Smooth muscle cell (in vitro differentiated cells): ENCODE results near the gene HELZ2. TPM values are rescaled to one million over a fixed set of nuclear protein-coding genes. Genes with fewer than 3 reads are reported as not detected.

Experiments used
- DNase-seq: peaks from one replicate; lab custom pipeline; 2025; ENCODE audit not compliant: unreplicated experiment; lab: John Stamatoyannopoulos, UW
- H2AFZ ChIP-seq: fragments of 200-600 bp; sonication (generic); 2 replicates; pipeline ENCODE4 v1.6.0; 2016; ENCODE audit warnings: antibody characterized with exemption, low read depth, mild to moderate bottlenecking
- H3F3A ChIP-seq: fragments of 200-600 bp; sonication (generic); 2 replicates; pipeline ENCODE4 v1.6.0; 2017; ENCODE audit warnings: antibody characterized with exemption, low read depth
- H3K27ac ChIP-seq: fragments of 200-600 bp; sonication (generic); 2 replicates; pipeline ENCODE4 v1.5.1; 2016; ENCODE audit warnings: low read depth, mild to moderate bottlenecking
- H3K27me3 ChIP-seq: fragments of 200-600 bp; sonication (generic); 2 replicates; pipeline ENCODE4 v1.6.1; 2016; ENCODE audit warnings: low read depth, mild to moderate bottlenecking
- H3K36me3 ChIP-seq: fragments of 200-600 bp; sonication (generic); 2 replicates; pipeline ENCODE4 v1.5.1; 2016; ENCODE audit warnings: low read depth
- H3K4me1 ChIP-seq: fragments of 200-600 bp; sonication (generic); 2 replicates; pipeline ENCODE4 v1.5.1; 2016; ENCODE audit warnings: low read depth
- H3K4me2 ChIP-seq: fragments of 200-600 bp; sonication (generic); 2 replicates; pipeline ENCODE4 v1.6.0; 2016; ENCODE audit warnings: mild to moderate bottlenecking
- H3K4me3 ChIP-seq: fragments of 200-600 bp; sonication (generic); 2 replicates; pipeline ENCODE4 v1.5.1; 2016; ENCODE audit warnings: mild to moderate bottlenecking
- H3K79me2 ChIP-seq: fragments of 200-600 bp; sonication (generic); 2 replicates; pipeline ENCODE4 v1.6.0; 2016; ENCODE audit warnings: low read depth, mild to moderate bottlenecking
- H3K9ac ChIP-seq: fragments of 200-600 bp; sonication (generic); 2 replicates; pipeline ENCODE4 v1.6.0; 2016; ENCODE audit warnings: low read depth
- H3K9me3 ChIP-seq: fragments of 200-600 bp; sonication (generic); replicated peaks from 2 replicates; pipeline ENCODE4 v1.5.1; 2016; ENCODE audit warnings: low read depth
- H4K20me1 ChIP-seq: fragments of 200-600 bp; sonication (generic); 2 replicates; pipeline ENCODE4 v1.6.0; 2016; ENCODE audit warnings: low read depth
- WGBS: methylation state at CpG from one replicate; pipeline ENCODE4 v1.1.7; 2016; ENCODE audit warnings: low lambda C conversion rate; 5-methylcytosine and 5-hydroxymethylcytosine counted together
- polyA plus RNA-seq: library from polyadenylated mRNA; unstranded; fragments of >200 nt; fragmentation: Nextera tagmentation; extraction: Ambion mirVana; gene quantifications from 2 replicates; pipeline ENCODE4 v1.2.1, GENCODE V29; 2016
- total RNA-seq: library from RNA; depleted of rRNA; stranded (reverse); fragments of >200 nt; gene quantifications from 2 replicates; pipeline ENCODE4 v1.2.3, GENCODE V29; 2014
- TF ChIP-seq, protein P1 (sequence below): fragments of 200-600 bp; sonication (generic); IDR thresholded peaks from 2 replicates; pipeline ENCODE4 v1.5.1; 2017; ENCODE audit warnings: borderline replicate concordance, mild to moderate bottlenecking, antibody characterized with exemption; ENCODE audit not compliant: insufficient read depth, poor library complexity, severe bottlenecking

Gene HELZ2
- total and polyA plus RNA-seq, 2 experiments from 2014 or later: 3.0 to 13.8 TPM

DNA sequence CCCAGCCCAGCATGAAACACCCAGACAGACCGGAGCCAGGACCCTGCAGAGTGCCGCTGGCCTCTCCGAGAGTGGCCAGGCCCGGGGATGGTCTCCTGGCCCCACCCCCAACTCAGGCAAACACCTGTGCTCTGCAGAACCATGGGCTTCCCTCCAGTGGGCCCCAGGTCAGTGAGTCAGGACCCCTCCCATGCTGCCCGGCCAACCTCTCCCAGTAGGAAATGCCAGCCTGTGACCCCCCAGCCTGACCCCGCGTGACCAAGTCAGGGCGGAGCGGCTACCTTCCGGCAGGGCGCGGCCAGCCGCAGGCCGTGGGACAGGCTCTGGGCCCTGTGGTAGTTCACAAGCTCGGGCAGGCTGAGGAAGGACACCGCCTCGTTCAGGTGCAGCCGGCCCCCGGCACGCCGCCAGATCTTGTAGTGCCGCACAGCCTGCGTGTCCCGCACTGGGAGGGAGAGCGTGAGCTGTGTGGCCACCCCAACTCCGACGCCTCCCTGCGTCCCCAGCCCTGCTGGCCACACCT lies 40.1 kb downstream of the HELZ2 start:
- no peaks in the 10 kb centered on the region for H3K27me3 ChIP-seq
- no peak overlapping the region for H3K4me3 ChIP-seq
- no peak overlapping the region for H3K27ac ChIP-seq
- WGBS: 87% methylated on average over 28 of the region's 28 CpGs
- H3K4me2 ChIP-seq: no peak overlapping the region
- H3K79me2 ChIP-seq: no peaks in the 10 kb centered on the region
- H3K36me3 ChIP-seq: no peaks in the 10 kb centered on the region
- H3K4me1 ChIP-seq: peaks cover 3% of the 10 kb centered on the region
- no peak overlapping the region for H2AFZ ChIP-seq
- H3K9ac ChIP-seq: no peak overlapping the region
- DNase-seq: no peak
- TF ChIP-seq, protein P1, sequence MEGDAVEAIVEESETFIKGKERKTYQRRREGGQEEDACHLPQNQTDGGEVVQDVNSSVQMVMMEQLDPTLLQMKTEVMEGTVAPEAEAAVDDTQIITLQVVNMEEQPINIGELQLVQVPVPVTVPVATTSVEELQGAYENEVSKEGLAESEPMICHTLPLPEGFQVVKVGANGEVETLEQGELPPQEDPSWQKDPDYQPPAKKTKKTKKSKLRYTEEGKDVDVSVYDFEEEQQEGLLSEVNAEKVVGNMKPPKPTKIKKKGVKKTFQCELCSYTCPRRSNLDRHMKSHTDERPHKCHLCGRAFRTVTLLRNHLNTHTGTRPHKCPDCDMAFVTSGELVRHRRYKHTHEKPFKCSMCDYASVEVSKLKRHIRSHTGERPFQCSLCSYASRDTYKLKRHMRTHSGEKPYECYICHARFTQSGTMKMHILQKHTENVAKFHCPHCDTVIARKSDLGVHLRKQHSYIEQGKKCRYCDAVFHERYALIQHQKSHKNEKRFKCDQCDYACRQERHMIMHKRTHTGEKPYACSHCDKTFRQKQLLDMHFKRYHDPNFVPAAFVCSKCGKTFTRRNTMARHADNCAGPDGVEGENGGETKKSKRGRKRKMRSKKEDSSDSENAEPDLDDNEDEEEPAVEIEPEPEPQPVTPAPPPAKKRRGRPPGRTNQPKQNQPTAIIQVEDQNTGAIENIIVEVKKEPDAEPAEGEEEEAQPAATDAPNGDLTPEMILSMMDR: no peak
- no peaks in the 10 kb centered on the region for H3K9me3 ChIP-seq
- no peaks in the 10 kb centered on the region for H3F3A ChIP-seq
- no peaks in the 10 kb centered on the region for H4K20me1 ChIP-seq

DNA sequence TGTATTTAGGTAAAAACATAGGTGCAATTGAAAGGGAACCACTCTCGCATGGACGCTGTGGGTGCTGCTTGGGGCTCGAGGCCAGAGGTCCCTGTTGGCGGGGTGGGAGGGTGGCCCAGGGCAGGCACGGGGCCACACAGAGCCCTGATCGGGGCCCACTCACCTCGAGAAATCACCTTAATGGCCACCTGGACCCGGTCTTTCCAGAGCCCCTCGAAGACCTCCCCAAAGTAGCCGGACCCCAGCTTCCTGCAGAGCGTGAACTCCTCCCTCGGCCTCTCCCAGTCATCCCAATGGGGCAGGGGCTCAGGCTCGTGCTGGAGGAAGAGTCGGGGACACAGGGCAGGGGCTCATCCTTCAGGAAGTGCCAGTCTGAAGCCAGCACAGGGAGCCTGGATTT lies 40.7 kb downstream of the HELZ2 start:
- 88% methylated on average over 14 of the region's 14 CpGs for WGBS
- no peaks in the 10 kb centered on the region for H3K79me2 ChIP-seq
- H2AFZ ChIP-seq: no peak overlapping the region
- no peaks in the 10 kb centered on the region for H3K9me3 ChIP-seq
- no peak overlapping the region for H3K4me3 ChIP-seq
- TF ChIP-seq, protein P1: no peak
- H4K20me1 ChIP-seq: no peaks in the 10 kb centered on the region
- H3K4me2 ChIP-seq: no peak overlapping the region
- no peak for DNase-seq
- peaks cover 2% of the 10 kb centered on the region for H3K4me1 ChIP-seq
- H3K36me3 ChIP-seq: no peaks in the 10 kb centered on the region
- no peaks in the 10 kb centered on the region for H3K27me3 ChIP-seq
- H3K27ac ChIP-seq: no peak overlapping the region
- no peak overlapping the region for H3K9ac ChIP-seq
- no peaks in the 10 kb centered on the region for H3F3A ChIP-seq

DNA sequence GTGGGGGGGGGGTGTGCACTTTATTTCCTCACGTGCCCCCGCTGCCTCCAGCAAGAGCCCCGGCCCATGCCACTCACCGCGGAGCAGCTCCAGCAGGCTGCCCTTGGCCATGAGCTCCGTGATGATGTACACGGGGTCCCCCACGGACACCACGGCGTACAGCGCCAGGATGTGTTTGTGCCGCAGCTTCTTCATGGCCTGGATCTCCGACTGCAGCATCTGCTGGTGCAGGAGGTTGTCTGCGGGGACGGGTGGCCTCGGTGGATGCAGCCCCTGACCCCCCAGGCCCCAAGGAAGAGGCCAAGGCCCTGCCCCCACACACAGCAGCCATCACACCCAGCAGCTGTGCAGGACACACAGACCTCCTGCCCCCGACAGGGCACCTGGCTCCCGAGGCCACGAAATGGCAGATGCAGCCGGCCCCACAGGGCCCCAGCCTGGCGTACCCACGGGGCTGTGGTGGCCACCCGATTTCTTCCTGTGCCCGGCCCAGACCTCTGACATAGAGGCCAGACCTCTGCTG lies 41.5 kb downstream of the HELZ2 start:
- no peaks in the 10 kb centered on the region for H3K9me3 ChIP-seq
- H3K79me2 ChIP-seq: no peaks in the 10 kb centered on the region
- no peak overlapping the region for H3K4me3 ChIP-seq
- DNase-seq: no peak
- H3K4me1 ChIP-seq: no peaks in the 10 kb centered on the region
- H4K20me1 ChIP-seq: peaks cover 4% of the 10 kb centered on the region
- no peak overlapping the region for H3K27ac ChIP-seq
- H3K36me3 ChIP-seq: no peaks in the 10 kb centered on the region
- no peak overlapping the region for H3K4me2 ChIP-seq
- H2AFZ ChIP-seq: no peak overlapping the region
- no peak overlapping the region for H3K9ac ChIP-seq
- TF ChIP-seq, protein P1: no peak
- 89% methylated on average over 21 of the region's 24 CpGs for whole genome bisulfite sequencing
- no peaks in the 10 kb centered on the region for H3K27me3 ChIP-seq
- no peaks in the 10 kb centered on the region for H3F3A ChIP-seq

DNA sequence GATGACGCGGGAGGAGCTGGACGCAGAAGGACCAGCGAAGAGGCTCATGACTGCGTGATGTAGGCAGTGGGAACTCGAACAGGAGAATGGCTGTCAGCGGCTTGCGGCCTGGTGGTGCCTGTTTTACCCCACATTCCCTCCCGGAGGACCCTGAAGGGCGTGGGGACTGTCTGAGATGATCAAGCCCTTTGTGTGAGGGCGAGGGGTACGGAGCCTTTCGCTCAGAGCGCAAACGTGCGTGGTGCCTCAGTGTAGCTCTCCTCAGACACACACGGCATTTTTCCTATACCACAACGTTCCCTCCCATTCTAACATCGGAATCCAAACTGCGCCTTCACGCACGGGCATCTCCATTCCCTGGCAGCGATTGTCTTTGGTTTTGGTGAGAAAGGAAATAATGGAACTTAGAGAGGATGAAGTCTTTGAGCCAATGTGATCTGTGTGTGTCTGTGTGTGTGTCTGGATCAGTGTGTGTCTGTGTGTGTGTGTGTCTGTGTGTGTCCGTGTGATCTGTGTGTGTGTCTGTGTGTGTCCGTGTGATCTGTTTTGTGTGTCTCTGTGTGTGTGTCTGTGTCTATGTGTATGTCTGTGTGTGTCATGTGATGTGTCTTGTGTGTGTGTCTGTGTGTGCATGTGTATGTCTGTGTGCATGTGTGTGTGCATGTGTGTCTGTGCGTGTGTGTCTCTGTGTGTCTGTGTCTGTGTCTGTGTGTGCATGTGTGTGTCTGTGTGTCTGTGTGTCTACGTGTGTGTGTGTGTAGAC lies 42.2 kb downstream of the HELZ2 start:
- Histone ChIP-seq H3K36me3 (no peaks in the 10 kb centered on the region), H3K27me3 (no peaks in the 10 kb centered on the region), H3K9me3 (no peaks in the 10 kb centered on the region), H3F3A (no peaks in the 10 kb centered on the region), H3K9ac (no peak overlapping the region), H3K79me2 (no peaks in the 10 kb centered on the region), H3K27ac (no peak overlapping the region), H3K4me2 (no peak overlapping the region), H2AFZ (no peak overlapping the region), H3K4me3 (no peak overlapping the region), H3K4me1 (no peaks in the 10 kb centered on the region), H4K20me1 (peaks cover 5% of the 10 kb centered on the region)
- DNase-seq: no peak
- TF ChIP-seq, protein P1: no peak
- WGBS: 91% methylated on average over 27 of the region's 27 CpGs
